Limb (tissue), 2 donors: ENCODE measurements around the gene RTEL1.

Experiments used
- DNase-seq, 2 donors: peaks; one replicate each; pipeline ENCODE4 v3.0.0-alpha.2; 2016; ENCODE audit errors: extremely low spot score in 2 of 2

RTEL1 gene

GRCh38 chr20:63687419-63688178 lies 29.5 kb downstream of the RTEL1 start:
- no peak for DNase-seq

GRCh38 chr20:63688228-63689045 lies 30.3 kb downstream of the RTEL1 start:
- DNase-seq = no peak

- peak in 1 of 2 donors; percentile 36 for DNase-seq
Measured at GRCh38 chr20:63689046-63690002, 31.2 kb downstream of the RTEL1 start.

- DNase-seq = no peak
Measured at GRCh38 chr20:63690003-63690897, 32.1 kb downstream of the RTEL1 start.

GRCh38 chr20:63690898-63691710 lies 33.0 kb downstream of the RTEL1 start:
- DNase-seq = peak in 1 of 2 donors; percentile 33

- no peak for DNase-seq
Measured at GRCh38 chr20:63691711-63692435, 33.8 kb downstream of the RTEL1 start.

GRCh38 chr20:63692436-63693082 lies 34.4 kb downstream of the RTEL1 start:
- peak in 1 of 2 donors; percentile 34 for DNase-seq

GRCh38 chr20:63693083-63693732 lies 35.1 kb downstream of the RTEL1 start:
- peak in 1 of 2 donors; percentile 28 for DNase-seq

- no peak for DNase-seq
Measured at GRCh38 chr20:63693733-63694583, 35.8 kb downstream of the RTEL1 start.

- peak in 1 of 2 donors; percentile 33 for DNase-seq
Measured at GRCh38 chr20:63694584-63695423, 36.7 kb downstream of the RTEL1 start.

- DNase-seq = peak in 1 of 2 donors; percentile 29
Measured at GRCh38 chr20:63695424-63696305, 37.6 kb downstream of the RTEL1 start.

- peak in 1 of 2 donors; percentile 44 for DNase-seq
Measured at GRCh38 chr20:63696306-63696627, 38.2 kb downstream of the RTEL1 start.

GRCh38 chr20:63696628-63697356 lies 38.7 kb downstream of the RTEL1 start, which contains the start of gene TNFRSF6B:
TSS of gene TNFRSF6B (plus strand) at chr20:63696652. CDS start at chr20:63696768, 116 bp downstream.
- DNase-seq = peak in 1 of 2 donors; percentile 47

- peak in 1 of 2 donors; percentile 40 for DNase-seq
Measured at GRCh38 chr20:63697357-63697867, 39.3 kb downstream of the RTEL1 start.
